GM18505 (cell line): ENCODE data around the gene SKIC2.

ENCODE experiments used
- ATAC-seq: cut with Tn5 transposase; IDR thresholded peaks from one replicate; pipeline ENCODE4 v1.9.1; 2021; ENCODE audit not compliant: unreplicated experiment
- POLR2A ChIP-seq: IDR thresholded peaks from 4 replicates; pipeline ENCODE4 v1.6.1; 2011; ENCODE audit warnings: borderline replicate concordance; ENCODE audit not compliant: insufficient read depth, insufficient read length; ENCODE audit errors: extremely low read depth

SKIC2 gene

DNA sequence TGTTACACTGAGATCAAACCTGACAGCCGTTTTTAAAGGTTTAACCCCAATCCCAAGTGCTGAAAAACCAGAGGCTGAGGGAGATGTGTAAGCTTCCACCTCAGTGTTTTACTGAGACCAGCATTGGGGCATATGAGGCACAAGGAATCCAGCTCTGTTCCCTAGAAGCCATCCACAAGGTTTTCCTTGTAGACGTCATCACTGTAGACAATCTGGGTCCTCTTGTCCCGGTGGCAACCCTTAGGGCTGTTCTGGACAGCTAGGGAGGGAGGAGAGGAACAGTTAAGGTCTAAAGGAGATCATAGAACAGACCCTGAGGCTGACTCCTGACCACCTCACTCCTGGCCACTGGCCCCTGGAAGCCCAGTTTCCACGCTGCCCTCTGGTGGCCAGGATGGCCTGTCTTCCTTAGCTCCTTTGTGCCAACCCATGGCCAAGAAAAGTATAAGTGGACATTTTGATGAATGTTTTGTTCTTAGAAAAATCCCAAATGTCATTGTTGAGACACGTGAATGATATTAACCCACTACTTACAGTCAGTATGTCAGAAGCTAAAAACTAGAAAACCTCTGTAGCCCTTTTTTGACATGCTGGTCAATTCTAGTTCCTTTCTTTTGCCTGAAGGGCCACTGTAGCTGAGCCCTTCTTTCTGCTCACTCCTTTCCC is 6.7 kb upstream of the SKIC2 start:
- no peak for TF ChIP-seq POLR2A
- no peak for ATAC-seq

DNA sequence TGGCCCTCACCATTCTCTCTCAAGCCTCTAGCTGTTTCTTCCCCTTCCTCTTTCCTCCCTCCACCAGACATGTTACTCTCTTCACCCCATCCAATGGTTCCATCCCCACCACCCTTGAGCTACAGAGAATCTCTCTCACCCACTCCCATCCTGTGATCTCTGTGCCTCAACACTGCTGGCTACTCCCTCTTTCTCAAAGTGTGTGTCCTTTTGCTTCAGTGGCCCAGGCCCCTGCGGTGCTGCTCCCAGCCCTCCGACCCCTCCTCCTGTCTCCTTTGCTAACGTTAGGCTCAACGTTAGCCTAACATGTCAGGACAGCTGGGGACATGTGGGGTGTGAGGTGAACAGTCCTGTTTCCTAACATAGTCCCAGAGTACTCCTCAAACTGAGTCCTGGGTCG is 6.1 kb upstream of the SKIC2 start:
- ATAC-seq: no peak
- TF ChIP-seq POLR2A: no peak

DNA sequence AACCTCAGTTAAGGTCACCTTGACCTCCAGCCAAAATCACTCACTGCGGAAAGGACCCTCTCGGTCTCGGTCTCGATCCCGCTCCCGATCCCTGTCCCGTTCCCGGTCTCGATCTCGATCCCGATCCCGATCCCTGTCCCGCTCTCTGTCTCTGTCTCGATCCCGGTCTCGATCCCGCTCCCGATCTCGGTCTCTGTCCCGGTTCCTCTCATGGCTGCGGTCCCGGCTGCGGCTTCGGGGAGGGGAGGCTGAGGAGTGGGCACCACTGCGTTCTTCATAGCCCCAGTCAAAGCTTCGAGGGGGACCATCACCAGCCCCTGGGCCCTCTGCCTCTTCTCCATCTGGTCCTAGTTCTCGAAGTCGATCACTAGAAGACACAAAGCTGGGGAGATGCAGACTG is 4.5 kb upstream of the SKIC2 start:
- TF ChIP-seq POLR2A: no peak
- no peak for ATAC-seq

- no peak for TF ChIP-seq POLR2A
- no peak for ATAC-seq
Measured at GRCh38 chr6:31956796-31957195, 2.2 kb upstream of the SKIC2 start.

- ATAC-seq: peak; percentile 10
- TF ChIP-seq POLR2A: no peak
Measured at GRCh38 chr6:31958412-31958740, 599 bp upstream of the SKIC2 start.

GRCh38 chr6:31961616-31962015 is 2.6 kb downstream of the SKIC2 start:
- no peak for ATAC-seq
- TF ChIP-seq POLR2A: no peak

DNA sequence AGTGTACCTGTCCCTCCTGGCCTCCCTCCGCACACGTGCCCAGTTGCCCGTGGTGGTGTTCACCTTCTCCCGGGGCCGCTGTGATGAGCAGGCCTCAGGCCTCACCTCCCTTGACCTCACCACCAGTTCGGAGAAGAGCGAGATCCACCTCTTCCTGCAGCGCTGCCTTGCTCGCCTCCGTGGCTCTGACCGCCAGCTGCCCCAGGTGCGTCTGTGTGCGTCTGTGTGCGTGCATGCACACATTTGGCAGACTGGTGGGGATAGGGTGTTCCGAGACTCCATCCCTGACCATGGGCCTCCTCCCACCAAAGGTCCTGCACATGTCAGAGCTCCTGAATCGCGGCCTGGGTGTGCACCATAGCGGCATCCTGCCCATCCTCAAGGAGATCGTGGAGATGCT is 4.9 kb downstream of the SKIC2 start:
- TF ChIP-seq POLR2A: no peak

DNA sequence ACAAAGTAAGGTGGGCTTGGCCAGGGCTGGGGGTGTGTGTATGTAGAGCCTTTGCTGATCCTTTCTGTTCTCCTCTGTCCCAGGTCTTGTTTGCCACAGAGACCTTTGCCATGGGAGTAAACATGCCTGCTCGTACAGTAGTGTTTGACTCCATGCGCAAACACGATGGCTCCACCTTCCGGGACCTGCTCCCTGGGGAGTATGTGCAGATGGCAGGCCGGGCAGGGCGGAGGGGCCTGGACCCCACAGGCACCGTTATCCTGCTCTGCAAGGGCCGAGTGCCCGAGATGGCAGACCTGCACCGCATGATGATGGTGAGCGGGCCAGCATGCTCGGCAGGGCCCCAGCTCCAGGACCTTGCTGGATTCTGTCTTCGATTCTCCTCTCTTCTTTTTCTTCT is 6.7 kb downstream of the SKIC2 start:
- no peak for ATAC-seq
- TF ChIP-seq POLR2A: no peak

More for the DNA sequence above, 4.9 kb downstream of the SKIC2 start:
- no peak for ATAC-seq

DNA sequence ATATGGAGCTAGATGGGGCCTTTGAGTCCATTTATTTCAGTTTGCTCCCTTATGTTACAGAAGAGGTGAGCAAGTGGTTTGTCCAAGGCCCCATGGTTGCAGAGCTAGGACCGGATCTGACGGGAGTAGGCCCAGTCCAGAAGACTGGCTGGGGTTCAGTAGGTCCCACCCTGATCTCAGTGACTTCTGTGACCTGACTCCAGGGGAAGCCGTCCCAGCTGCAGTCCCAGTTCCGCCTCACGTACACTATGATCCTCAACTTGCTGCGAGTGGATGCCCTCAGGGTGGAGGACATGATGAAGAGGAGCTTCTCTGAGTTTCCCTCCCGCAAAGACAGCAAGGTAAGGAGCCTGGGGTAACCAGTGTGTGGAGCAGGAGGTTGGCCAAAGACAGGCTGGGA is 7.5 kb downstream of the SKIC2 start:
- TF ChIP-seq POLR2A: no peak
- ATAC-seq: no peak

- no peak for TF ChIP-seq POLR2A
- ATAC-seq: no peak
Measured at GRCh38 chr6:31966997-31967925, 8.3 kb downstream of the SKIC2 start.

GRCh38 chr6:31967926-31968320 is 8.9 kb downstream of the SKIC2 start:
- ATAC-seq: no peak
- no peak for TF ChIP-seq POLR2A

DNA sequence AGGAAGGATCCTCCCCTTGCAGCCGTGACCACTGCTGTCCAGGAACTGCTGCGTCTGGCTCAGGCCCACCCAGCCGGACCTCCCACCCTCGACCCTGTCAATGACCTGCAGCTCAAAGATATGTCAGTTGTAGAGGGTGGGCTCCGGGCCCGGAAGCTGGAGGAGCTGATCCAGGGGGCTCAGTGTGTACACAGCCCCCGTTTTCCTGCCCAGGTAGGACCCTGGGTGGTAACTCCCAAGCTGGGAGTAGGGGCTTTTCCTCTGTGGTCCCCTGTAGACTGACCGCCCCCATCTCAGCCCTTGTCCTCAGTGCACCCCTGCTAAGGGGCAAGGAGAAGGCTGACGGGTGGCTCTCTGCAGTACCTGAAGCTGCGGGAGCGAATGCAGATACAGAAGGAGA is 9.4 kb downstream of the SKIC2 start:
- no peak for TF ChIP-seq POLR2A
- no peak for ATAC-seq

GRCh38 chr6:31968791-31969711 is 10.1 kb downstream of the SKIC2 start:
- no peak for TF ChIP-seq POLR2A
- no peak for ATAC-seq
